ENCODE data around the gene NHSL2. TPM values are rescaled to one million over a fixed set of nuclear protein-coding genes. Genes with fewer than 3 reads are reported as not detected.

The NHSL2 gene
- total RNA-seq, 1 experiment from 2014 or later, result 0.07 TPM

- Histone ChIP-seq H3K4me1 (ENCODE audit: insufficient read depth, low read length) (no peaks in the 10 kb centered on the region), H3K36me3 (ENCODE audit: low read depth, low read length) (no peaks in the 10 kb centered on the region), H3K27me3 (ENCODE audit: low read length) (0 out of 2 replicates have a peak, but pooled peaks cover 12% of the 10 kb centered on the region), H3K9ac (ENCODE audit: low read length) (no peak overlapping the region), H3K27ac (ENCODE audit: low read length) (no peak overlapping the region), H3K79me2 (ENCODE audit: low read length) (no peaks in the 10 kb centered on the region), H3K9me2 (replicated peaks; ENCODE audit: low read length) (no peaks in the 10 kb centered on the region), H2AFZ (ENCODE audit: low read length) (no peak overlapping the region), H3F3A (ENCODE audit: low read length, unreplicated experiment) (no peaks in the 10 kb centered on the region), H4K20me1 (ENCODE audit: low read length) (no peaks in the 10 kb centered on the region), H3K4me3 (ENCODE audit: low read length) (no peak overlapping the region), H3K4me2 (ENCODE audit: low read length) (no peak overlapping the region), H3K9me3 (ENCODE audit: low read length) (no peaks in the 10 kb centered on the region)
- intact Hi-C loops (cut with micrococcal nuclease), result no loop called here
- ChIA-PET POLR2A (ENCODE audit: unreplicated experiment) (no interaction called here), CTCF (no interaction called here)
- DNase-seq (no peak), ATAC-seq (no peak)
- no TSS peak for BruUV-seq (replicated peaks)
- no peak for TF ChIP-seq EZH2phosphoT487 (IDR thresholded peaks at IDR 0.05; ENCODE audit: borderline replicate concordance, low read length)
- TF ChIP-seq CTCF (conservative IDR thresholded peaks at IDR 0.05; ENCODE audit: low read depth, low read length), result no peak
- TF ChIP-seq EZH2 (IDR thresholded peaks at IDR 0.05; ENCODE audit: low read length, unreplicated experiment), result no peak
Measured at GRCh38 chrX:71953946-71954345, 43.3 kb downstream of the NHSL2 start.

GRCh38 chrX:71954458-71954857, 43.8 kb downstream of the NHSL2 start:
- Histone ChIP-seq H3K9ac (ENCODE audit: low read length) (no peak overlapping the region), H3K27ac (ENCODE audit: low read length) (no peak overlapping the region), H3K4me1 (ENCODE audit: insufficient read depth, low read length) (no peaks in the 10 kb centered on the region), H4K20me1 (ENCODE audit: low read length) (no peaks in the 10 kb centered on the region), H3K79me2 (ENCODE audit: low read length) (no peaks in the 10 kb centered on the region), H3K4me3 (ENCODE audit: low read length) (no peak overlapping the region), H3K36me3 (ENCODE audit: low read depth, low read length) (no peaks in the 10 kb centered on the region), H3K27me3 (ENCODE audit: low read length) (0 out of 2 replicates have a peak, but pooled peaks cover 12% of the 10 kb centered on the region), H3K9me2 (replicated peaks; ENCODE audit: low read length) (no peaks in the 10 kb centered on the region), H3F3A (ENCODE audit: low read length, unreplicated experiment) (no peaks in the 10 kb centered on the region), H3K9me3 (ENCODE audit: low read length) (no peaks in the 10 kb centered on the region), H2AFZ (ENCODE audit: low read length) (no peak overlapping the region), H3K4me2 (ENCODE audit: low read length) (no peak overlapping the region)
- DNase-seq, result no peak
- BruUV-seq (replicated peaks), result no TSS peak
- ATAC-seq, result no peak
- intact Hi-C loops (cut with micrococcal nuclease), result no loop called here
- POLR2A ChIA-PET (ENCODE audit: unreplicated experiment), result no interaction called here
- TF ChIP-seq EZH2phosphoT487 (IDR thresholded peaks at IDR 0.05; ENCODE audit: borderline replicate concordance, low read length), result no peak
- CTCF ChIA-PET, result no interaction called here

GRCh38 chrX:71955530-71956120, 45.0 kb downstream of the NHSL2 start:
- no peak overlapping the region for H3K4me3 ChIP-seq (ENCODE audit: low read length)
- no peak for ATAC-seq
- H4K20me1 ChIP-seq (ENCODE audit: low read length), result no peaks in the 10 kb centered on the region
- H3K4me2 ChIP-seq (ENCODE audit: low read length), result no peak overlapping the region
- H3F3A ChIP-seq (ENCODE audit: low read length, unreplicated experiment), result no peaks in the 10 kb centered on the region
- 0 out of 2 replicates have a peak, but pooled peaks cover 12% of the 10 kb centered on the region for H3K27me3 ChIP-seq (ENCODE audit: low read length)
- H3K79me2 ChIP-seq (ENCODE audit: low read length), result no peaks in the 10 kb centered on the region
- no TSS peak for BruUV-seq (replicated peaks)
- TF ChIP-seq EZH2phosphoT487 (IDR thresholded peaks at IDR 0.05; ENCODE audit: borderline replicate concordance, low read length) (no peak), EZH2 (IDR thresholded peaks at IDR 0.05; ENCODE audit: low read length, unreplicated experiment) (no peak), CTCF (conservative IDR thresholded peaks at IDR 0.05; ENCODE audit: low read depth, low read length) (no peak)
- no peaks in the 10 kb centered on the region for H3K9me3 ChIP-seq (ENCODE audit: low read length)
- no peak overlapping the region for H3K27ac ChIP-seq (ENCODE audit: low read length)
- DNase-seq, result no peak
- no peaks in the 10 kb centered on the region for H3K36me3 ChIP-seq (ENCODE audit: low read depth, low read length)
- H3K9ac ChIP-seq (ENCODE audit: low read length), result no peak overlapping the region
- CTCF ChIA-PET, result no interaction called here
- intact Hi-C loops (cut with micrococcal nuclease), result no loop called here
- no peaks in the 10 kb centered on the region for H3K4me1 ChIP-seq (ENCODE audit: insufficient read depth, low read length)
- POLR2A ChIA-PET (ENCODE audit: unreplicated experiment), result no interaction called here
- H2AFZ ChIP-seq (ENCODE audit: low read length), result no peak overlapping the region
- no peaks in the 10 kb centered on the region for H3K9me2 ChIP-seq (replicated peaks; ENCODE audit: low read length)
